ENCODE results near the gene ZNF81.
"Not testable (repeated sequence)": the region's sequence is repeated elsewhere in the genome, so short reads cannot be mapped to it uniquely, and the experiment has no call there.

DNA sequence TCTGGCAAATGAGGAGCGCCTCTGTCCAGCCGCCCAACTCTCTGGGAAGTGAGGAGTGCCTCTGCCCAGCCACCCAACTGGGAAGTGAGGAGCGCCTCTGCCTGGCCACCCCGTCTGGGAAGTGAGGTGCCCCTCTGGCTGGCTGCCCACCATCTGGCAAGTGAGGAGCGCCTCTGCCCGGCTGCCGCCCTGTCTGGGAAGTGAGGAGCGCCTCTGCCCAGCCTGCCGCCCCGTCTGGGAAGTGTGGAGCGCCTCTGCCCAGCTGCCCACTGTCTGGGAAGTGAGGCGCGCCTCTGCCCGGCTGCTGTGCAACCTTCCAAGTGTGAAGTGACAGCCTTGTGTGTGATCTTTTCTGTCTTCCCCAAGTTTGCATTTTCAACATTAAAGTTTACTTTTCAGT, 128.8 kb downstream of the ZNF81 start:
- TF ChIP-seq CTCF (IDR thresholded peaks at IDR 0.05; ENCODE audit: low read depth, low read length); EZH2phosphoT487 (IDR thresholded peaks at IDR 0.05; ENCODE audit: low read depth): not testable (repeated sequence)

All from OCI-LY3 (cell line).